ENCODE data around the gene NSD1. TPM values are rescaled to one million over a fixed set of nuclear protein-coding genes. Genes with fewer than 3 reads are reported as not detected.
"Not testable (repeated sequence)": the region's sequence is repeated elsewhere in the genome, so short reads cannot be mapped to it uniquely, and the experiment has no call there.

The NSD1 gene
- total RNA-seq, 4 donors from 2014 or later, result 25.4 to 32.7 (median 29.0) TPM

- Histone ChIP-seq H3K27me3 (no peaks in the 10 kb centered on the region), H3K4me3 (no peak overlapping the region), H3K4me1 (peaks cover 9 to 18% of the 10 kb centered on the region in 2 donors), H3K27ac (no peak overlapping the region), H3K36me3 (peaks cover 0 to 3% of the 10 kb centered on the region in 2 donors), H3K9me3 (no peaks in the 10 kb centered on the region)
- no peak for DNase-seq
- in situ Hi-C loops (cut with MboI; ENCODE audit: low sequenced_read_pairs in 4 of 4) (no loop called here), intact Hi-C loops (cut with DNase I; ENCODE audit: low total_unique reads) (no loop called here)
- no peak for TF ChIP-seq POLR2A (IDR thresholded peaks at IDR 0.05)
- no peak for TF ChIP-seq CTCF (IDR thresholded peaks at IDR 0.05 in 4 of 5, conservative IDR thresholded peaks at IDR 0.05 in 1 of 5)
- no peak for ATAC-seq
Measured at GRCh38 chr5:177146891-177147638, 13.5 kb downstream of the NSD1 start.

- H3K9me3 ChIP-seq; in situ Hi-C loops (cut with MboI; ENCODE audit: low sequenced_read_pairs in 4 of 4); H3K4me3 ChIP-seq; H3K27me3 ChIP-seq; ATAC-seq; DNase-seq; H3K36me3 ChIP-seq; H3K4me1 ChIP-seq; intact Hi-C loops (cut with DNase I; ENCODE audit: low total_unique reads); H3K27ac ChIP-seq: not testable (repeated sequence)
Measured at GRCh38 chr5:177150061-177150460, 16.5 kb downstream of the NSD1 start.

GRCh38 chr5:177154003-177154643 is 20.6 kb downstream of the NSD1 start:
- TF ChIP-seq CTCF (IDR thresholded peaks at IDR 0.05 in 4 of 5, conservative IDR thresholded peaks at IDR 0.05 in 1 of 5) (no peak), POLR2A (IDR thresholded peaks at IDR 0.05) (no peak)
- ATAC-seq (no peak), DNase-seq (no peak)
- Histone ChIP-seq H3K4me1 (peaks cover 3 to 21% of the 10 kb centered on the region in 2 donors), H3K9me3 (no peaks in the 10 kb centered on the region), H3K27me3 (no peaks in the 10 kb centered on the region), H3K27ac (no peak overlapping the region), H3K4me3 (no peak overlapping the region), H3K36me3 (peaks cover 0 to 3% of the 10 kb centered on the region in 2 donors)
- intact Hi-C loops (cut with DNase I; ENCODE audit: low total_unique reads), result no loop called here
- in situ Hi-C loops (cut with MboI; ENCODE audit: low sequenced_read_pairs in 4 of 4), result no loop called here

- ATAC-seq (no peak), DNase-seq (no peak)
- Histone ChIP-seq H3K27ac (no peak overlapping the region), H3K27me3 (no peaks in the 10 kb centered on the region), H3K4me1 (peaks cover 6 to 8% of the 10 kb centered on the region in 2 donors), H3K36me3 (no peaks in the 10 kb centered on the region), H3K9me3 (no peaks in the 10 kb centered on the region), H3K4me3 (no peak overlapping the region)
- TF ChIP-seq CTCF (IDR thresholded peaks at IDR 0.05 in 4 of 5, conservative IDR thresholded peaks at IDR 0.05 in 1 of 5), result no peak
- no peak for TF ChIP-seq POLR2A (IDR thresholded peaks at IDR 0.05)
- in situ Hi-C loops (cut with MboI; ENCODE audit: low sequenced_read_pairs in 4 of 4), result no loop called here
- intact Hi-C loops (cut with DNase I; ENCODE audit: low total_unique reads), result no loop called here
Measured at GRCh38 chr5:177162379-177162778, 28.8 kb downstream of the NSD1 start.

- in situ Hi-C loops (cut with MboI; ENCODE audit: low sequenced_read_pairs in 4 of 4), result no loop called here
- intact Hi-C loops (cut with DNase I; ENCODE audit: low total_unique reads), result no loop called here
- Histone ChIP-seq H3K27ac (no peak overlapping the region), H3K9me3 (no peaks in the 10 kb centered on the region), H3K4me3 (no peak overlapping the region), H3K36me3 (no peaks in the 10 kb centered on the region), H3K27me3 (no peaks in the 10 kb centered on the region), H3K4me1 (peaks cover 2 to 11% of the 10 kb centered on the region in 2 donors)
- TF ChIP-seq POLR2A (IDR thresholded peaks at IDR 0.05) (no peak), CTCF (IDR thresholded peaks at IDR 0.05 in 4 of 5, conservative IDR thresholded peaks at IDR 0.05 in 1 of 5) (no peak)
- ATAC-seq (no peak), DNase-seq (no peak)
Measured at GRCh38 chr5:177163500-177163899, 29.9 kb downstream of the NSD1 start.

Data from gastrocnemius medialis (tissue), 4 donors.